Transverse colon (tissue), 3 donors: ENCODE data around the gene STK32C.

ENCODE experiments used
- POLR2A ChIP-seq: fragments of 450-650 bp; IDR thresholded peaks from one replicate; pipeline ENCODE4 v1.6.1; 2016; ENCODE audit warnings: antibody characterized with exemption, mild to moderate bottlenecking, moderate library complexity
- POLR2AphosphoS5 ChIP-seq, 3 donors: sonication (generic); formaldehyde crosslinking; IDR thresholded peaks; one replicate each; pipeline ENCODE4 v1.6.1; 2016; ENCODE audit warnings: antibody characterized with exemption in 3 of 3

DNA sequence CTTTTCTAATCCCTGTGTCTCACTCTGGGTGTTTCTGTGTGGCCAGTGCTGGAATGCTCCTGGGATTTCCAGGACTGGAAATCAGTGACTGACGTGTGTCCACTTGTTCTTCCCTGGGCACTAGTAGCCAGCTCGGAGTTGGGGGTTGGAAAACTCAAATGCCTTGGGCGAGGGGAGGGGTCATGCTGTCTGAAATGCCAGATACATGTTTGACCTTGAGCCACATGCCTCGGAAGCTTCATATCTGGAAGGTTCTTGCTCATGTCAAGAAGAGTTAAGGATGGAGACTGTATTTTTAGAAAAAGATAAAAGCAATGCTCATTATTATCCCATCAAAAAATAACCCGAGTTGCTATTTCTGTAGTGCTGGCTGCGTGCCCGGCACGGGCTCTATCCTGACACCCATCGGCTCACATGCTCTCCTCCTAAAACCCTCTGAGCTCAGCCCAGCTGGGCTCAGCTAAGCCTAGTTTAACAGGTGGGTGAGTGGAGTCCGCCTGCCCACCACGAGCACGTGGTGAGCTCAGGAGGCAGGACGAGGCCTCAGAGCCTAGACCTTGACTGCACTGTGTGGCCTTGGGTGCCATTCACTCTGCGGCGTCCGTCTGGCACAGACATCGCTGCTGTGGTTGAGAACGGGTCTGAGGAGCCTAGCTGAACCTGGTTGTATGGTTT is 114.6 kb downstream of the STK32C start:
- TF ChIP-seq POLR2AphosphoS5 (IDR thresholded peaks at IDR 0.05) (no peak), POLR2A (no peak)
